ENCODE measurements around the gene MRPL54.

DNA sequence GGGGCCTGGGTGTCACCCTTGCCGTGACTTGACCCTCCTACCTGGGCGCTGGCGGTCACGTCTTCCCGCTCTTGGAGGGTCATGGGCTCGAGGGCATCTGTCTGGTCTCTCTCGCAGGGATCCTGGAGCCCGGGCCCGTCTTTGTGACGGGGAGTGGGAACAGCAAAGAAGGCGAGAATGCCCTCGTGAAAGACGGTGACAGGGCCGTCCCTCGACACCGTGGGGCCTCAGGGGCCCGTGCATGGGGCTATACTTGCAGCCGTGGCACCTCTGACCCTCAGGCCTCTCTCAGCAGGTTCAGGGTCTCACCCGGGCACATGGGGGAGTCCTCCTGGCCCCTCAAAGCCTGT lies 44.6 kb downstream of the MRPL54 start:
- TF ChIP-seq CTCF (IDR thresholded peaks at IDR 0.05; ENCODE audit: insufficient read depth, low read depth, low read length) (no peak), EZH2 (IDR thresholded peaks at IDR 0.05; ENCODE audit: insufficient read depth, low read length) (no peak)
